Right atrium auricular region (tissue), 2 donors: Measurements from ENCODE around the gene EFTUD2. TPM values are rescaled to one million over a fixed set of nuclear protein-coding genes. Genes with fewer than 3 reads are reported as not detected.

Experiments used
- DNase-seq: peaks from one replicate; pipeline ENCODE4 v3.0.0-alpha.2; 2019; ENCODE audit warnings: low spot score
- H3K27ac ChIP-seq, 2 donors: fragments of 200-600 bp; sonication (generic); 1 replicate in 1 of 2; 2 replicates in 1 of 2; pipeline ENCODE4 v1.5.1; 2016 to 2019
- H3K27me3 ChIP-seq, 2 donors: fragments of 200-600 bp; sonication (generic); one replicate each; pipeline versions ENCODE4 v1.5.1 to v1.6.0; 2017 to 2019
- H3K36me3 ChIP-seq: fragments of 200-600 bp; sonication (generic); one replicate; pipeline ENCODE4 v1.5.1; 2016
- H3K4me1 ChIP-seq, 2 donors: fragments of 200-600 bp; sonication (generic); one replicate each; pipeline versions ENCODE4 v1.5.1 to v1.6.0; 2017 to 2019
- H3K4me3 ChIP-seq, 2 donors: fragments of 200-600 bp; sonication (generic); 1 replicate in 1 of 2; 2 replicates in 1 of 2; pipeline ENCODE4 v1.5.1; 2017 to 2019; ENCODE audit warnings: mild to moderate bottlenecking in 1 of 2, moderate library complexity in 1 of 2
- H3K9me3 ChIP-seq, 2 donors: fragments of 200-600 bp; sonication (generic); one replicate each; pipeline ENCODE4 v1.5.1; 2019
- CTCF ChIP-seq, 2 donors: fragments of 200-600 bp; sonication (generic); IDR thresholded peaks; one replicate each; pipeline ENCODE4 v1.5.1; 2019; ENCODE audit warnings: antibody characterized with exemption in 2 of 2
- total RNA-seq, 2 donors: library from RNA; depleted of rRNA; stranded (reverse); fragments of >200 nt; gene quantifications; one replicate each; pipeline ENCODE4 v1.1.0, GENCODE V29; 2016

Gene EFTUD2
- total RNA-seq, 2 donors from 2014 or later = 36.8 to 36.9 TPM

GRCh38 chr17:44919885-44920564 is 20.8 kb upstream of the EFTUD2 start:
- DNase-seq = peak; percentile 90
- Histone ChIP-seq H3K27ac (peak overlapping the region in 1 of 2 donors; percentile 57), H3K27me3 (no peaks in the 10 kb centered on the region), H3K36me3 (no peaks in the 10 kb centered on the region), H3K9me3 (no peaks in the 10 kb centered on the region), H3K4me3 (no peak overlapping the region), H3K4me1 (peaks cover 0 to 45% of the 10 kb centered on the region in 2 donors)
- peak; percentile 78 to 92 for TF ChIP-seq CTCF (IDR thresholded peaks at IDR 0.05)

GRCh38 chr17:44919411-44919810 is 20.2 kb upstream of the EFTUD2 start:
- no peak overlapping the region for H3K4me3 ChIP-seq
- H3K4me1 ChIP-seq = peaks cover 0 to 45% of the 10 kb centered on the region in 2 donors
- no peaks in the 10 kb centered on the region for H3K27me3 ChIP-seq
- no peak for TF ChIP-seq CTCF (IDR thresholded peaks at IDR 0.05)
- no peaks in the 10 kb centered on the region for H3K9me3 ChIP-seq
- no peak overlapping the region for H3K27ac ChIP-seq
- H3K36me3 ChIP-seq = no peaks in the 10 kb centered on the region
- no peak for DNase-seq

- no peak for DNase-seq
- H3K36me3 ChIP-seq = no peaks in the 10 kb centered on the region
- no peaks in the 10 kb centered on the region for H3K9me3 ChIP-seq
- H3K27ac ChIP-seq = no peak overlapping the region
- no peaks in the 10 kb centered on the region for H3K27me3 ChIP-seq
- H3K4me3 ChIP-seq = no peak overlapping the region
- H3K4me1 ChIP-seq = peaks cover 0 to 42% of the 10 kb centered on the region in 2 donors
- TF ChIP-seq CTCF (IDR thresholded peaks at IDR 0.05) = no peak
Observed at GRCh38 chr17:44918006-44918405, 18.8 kb upstream of the EFTUD2 start.

- H3K4me3 ChIP-seq = no peak overlapping the region
- H3K27me3 ChIP-seq = no peaks in the 10 kb centered on the region
- peak overlapping the region in 1 of 2 donors; percentile 69 for H3K27ac ChIP-seq
- H3K9me3 ChIP-seq = no peaks in the 10 kb centered on the region
- H3K4me1 ChIP-seq = peaks cover 0 to 39% of the 10 kb centered on the region in 2 donors
- no peaks in the 10 kb centered on the region for H3K36me3 ChIP-seq
- DNase-seq = no peak
- TF ChIP-seq CTCF (IDR thresholded peaks at IDR 0.05) = no peak
Observed at GRCh38 chr17:44917456-44917855, 18.2 kb upstream of the EFTUD2 start.

- DNase-seq = no peak
- peak in 1 of 2 donors; percentile 6 for TF ChIP-seq CTCF (IDR thresholded peaks at IDR 0.05)
- H3K27me3 ChIP-seq = no peaks in the 10 kb centered on the region
- H3K4me3 ChIP-seq = no peak overlapping the region
- H3K4me1 ChIP-seq = peaks cover 0 to 39% of the 10 kb centered on the region in 2 donors
- H3K9me3 ChIP-seq = no peaks in the 10 kb centered on the region
- H3K27ac ChIP-seq = peak overlapping the region; percentile 39 to 69
- no peaks in the 10 kb centered on the region for H3K36me3 ChIP-seq
Observed at GRCh38 chr17:44916781-44917241, 17.6 kb upstream of the EFTUD2 start.
